GM18517 (cell line): Measurements from ENCODE around the gene OSGEPL1.
"Not testable (repeated sequence)": the region's sequence is repeated elsewhere in the genome, so short reads cannot be mapped to it uniquely, and the experiment has no call there.

Experiments used
- ATAC-seq: cut with Tn5 transposase; IDR thresholded peaks from one replicate; pipeline ENCODE4 v1.9.1; 2021; ENCODE audit warnings: mild to moderate bottlenecking, moderate library complexity; ENCODE audit not compliant: unreplicated experiment

The OSGEPL1 gene

DNA sequence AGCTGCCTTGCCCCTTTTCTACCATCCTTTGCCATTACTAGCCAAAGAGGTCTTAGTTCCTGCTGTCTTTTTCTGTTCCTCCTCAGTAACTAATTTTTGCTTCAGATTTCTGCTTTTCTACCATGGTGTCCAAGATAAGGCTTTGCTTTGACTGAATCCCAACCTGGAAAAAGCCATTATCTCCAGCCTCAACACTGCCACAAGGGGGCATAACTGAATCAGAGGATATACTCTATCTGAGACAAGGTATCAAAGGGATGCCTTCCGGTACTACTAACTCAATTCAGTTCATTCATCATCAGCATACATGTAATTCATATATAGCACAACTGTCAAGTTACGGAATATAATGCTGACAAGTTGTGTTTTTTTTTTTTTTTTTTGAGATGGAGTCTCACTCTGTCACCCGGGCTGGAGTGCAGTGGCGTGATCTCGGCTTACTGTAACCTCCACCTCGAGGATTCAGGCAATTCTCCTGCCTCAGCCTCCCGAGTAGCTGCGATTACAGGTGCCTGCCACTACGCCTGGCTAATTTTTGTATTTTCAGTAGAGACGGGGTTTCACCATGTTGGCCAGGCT is 11.4 kb downstream of the OSGEPL1 start:
- no peak for ATAC-seq

DNA sequence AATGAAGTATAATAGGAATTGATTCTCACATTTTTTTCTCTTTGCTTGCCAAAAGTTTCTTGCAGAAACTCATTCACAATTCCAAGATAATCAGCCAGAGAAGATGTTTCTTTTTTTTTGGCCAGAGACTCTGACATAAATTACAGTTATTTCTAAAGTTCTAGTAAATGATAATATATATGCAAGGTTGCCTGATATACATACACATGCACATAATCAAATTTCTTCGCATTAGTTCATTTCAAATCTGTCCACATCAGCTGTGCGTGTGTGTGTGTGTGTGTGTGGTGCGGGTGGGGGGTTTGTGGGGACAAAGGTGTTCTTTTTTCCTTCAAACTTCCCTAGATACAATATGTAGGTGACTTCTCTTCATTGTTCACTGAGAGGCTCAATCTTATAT is 33.2 kb downstream of the OSGEPL1 start:
- no peak for ATAC-seq

DNA sequence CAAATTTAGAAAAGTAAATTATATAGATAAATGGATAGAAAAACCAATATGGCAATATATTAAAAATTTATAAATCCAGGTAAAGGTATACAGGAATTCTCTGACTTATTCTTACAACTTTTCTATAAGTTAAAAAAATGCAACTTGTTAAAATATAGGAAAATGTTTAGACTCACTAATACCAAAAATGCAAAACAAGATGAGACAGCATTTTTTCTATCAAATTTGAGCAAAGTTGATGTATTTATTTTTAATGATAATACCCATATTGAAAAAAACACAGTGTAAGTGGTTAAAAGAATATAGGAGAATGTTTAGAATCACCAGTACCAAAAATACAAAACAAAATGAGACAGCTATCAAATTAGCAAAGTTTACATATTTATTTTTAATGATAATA is 35.7 kb downstream of the OSGEPL1 start:
- no peak for ATAC-seq

DNA sequence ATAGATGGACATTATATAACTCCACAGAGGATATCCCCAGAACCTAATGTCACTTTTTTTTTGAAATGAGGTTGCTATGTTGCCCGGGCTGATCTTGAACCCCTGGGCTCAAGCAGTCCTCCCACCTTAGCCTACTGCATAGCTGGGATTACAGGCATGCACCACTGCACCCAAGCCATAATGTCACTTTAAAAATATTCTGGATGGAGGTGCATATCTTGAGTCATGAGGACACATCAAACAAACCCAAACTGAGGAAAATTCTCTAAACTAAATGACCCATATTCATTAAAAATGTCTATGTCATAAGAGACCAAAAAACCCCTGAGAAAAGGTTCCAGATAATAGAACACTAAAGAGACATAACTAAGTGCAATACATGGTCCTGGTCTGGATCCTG is 36.3 kb downstream of the OSGEPL1 start:
- no peak for ATAC-seq

DNA sequence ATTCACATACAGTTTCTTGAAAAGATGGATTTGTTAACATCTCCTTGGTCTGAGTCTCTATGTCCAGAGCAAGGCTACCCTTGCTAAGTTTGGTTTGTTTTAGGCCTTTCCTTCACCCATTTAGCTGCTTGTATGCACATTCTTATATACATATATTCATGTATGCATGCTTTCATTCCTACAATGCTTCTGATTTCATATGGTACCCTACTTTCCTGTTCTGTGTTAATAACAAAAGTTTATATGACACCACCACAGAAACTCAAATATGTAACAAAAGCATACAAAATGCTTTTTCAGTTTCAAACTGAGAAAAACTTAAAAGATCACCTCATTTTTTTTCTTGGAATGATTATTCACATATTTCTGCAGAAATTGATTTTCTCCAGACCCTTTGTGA is 39.4 kb downstream of the OSGEPL1 start:
- ATAC-seq: no peak

DNA sequence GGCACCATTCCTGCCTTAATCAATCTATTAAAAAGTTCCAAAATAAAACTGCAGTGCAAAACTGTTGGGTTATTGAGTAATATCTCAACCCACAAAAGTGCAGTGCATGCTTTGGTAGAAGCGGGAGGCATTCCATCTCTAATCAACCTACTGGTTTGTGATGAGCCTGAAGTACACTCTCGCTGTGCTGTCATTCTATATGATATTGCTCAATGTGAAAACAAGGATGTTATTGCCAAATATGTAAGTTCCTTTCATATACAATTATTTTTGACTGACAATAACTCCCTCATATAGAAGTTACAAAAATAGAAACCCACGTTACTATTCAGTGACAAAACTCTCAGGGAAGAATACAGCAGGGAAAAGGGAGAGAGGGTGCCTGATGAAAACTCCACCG is 43.0 kb downstream of the OSGEPL1 start:
- ATAC-seq: no peak

DNA sequence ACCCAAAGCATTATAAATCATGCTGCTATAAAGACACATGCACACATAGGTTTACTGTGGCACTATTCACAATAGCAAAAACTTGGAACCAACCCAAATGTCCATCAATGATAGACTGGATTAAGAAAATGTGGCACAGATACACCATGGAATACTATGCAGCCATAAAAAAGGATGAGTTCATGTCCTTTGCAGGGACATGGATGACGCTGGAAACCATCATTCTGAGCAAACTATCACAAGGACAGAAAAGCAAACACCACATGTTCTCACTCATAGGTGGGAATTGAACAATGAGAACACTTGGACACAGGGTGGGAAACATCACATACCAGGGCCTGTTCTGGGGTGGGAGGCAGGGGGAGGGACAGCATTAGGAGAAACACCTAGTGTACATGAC is 45.0 kb downstream of the OSGEPL1 start:
- not testable (repeated sequence) for ATAC-seq

DNA sequence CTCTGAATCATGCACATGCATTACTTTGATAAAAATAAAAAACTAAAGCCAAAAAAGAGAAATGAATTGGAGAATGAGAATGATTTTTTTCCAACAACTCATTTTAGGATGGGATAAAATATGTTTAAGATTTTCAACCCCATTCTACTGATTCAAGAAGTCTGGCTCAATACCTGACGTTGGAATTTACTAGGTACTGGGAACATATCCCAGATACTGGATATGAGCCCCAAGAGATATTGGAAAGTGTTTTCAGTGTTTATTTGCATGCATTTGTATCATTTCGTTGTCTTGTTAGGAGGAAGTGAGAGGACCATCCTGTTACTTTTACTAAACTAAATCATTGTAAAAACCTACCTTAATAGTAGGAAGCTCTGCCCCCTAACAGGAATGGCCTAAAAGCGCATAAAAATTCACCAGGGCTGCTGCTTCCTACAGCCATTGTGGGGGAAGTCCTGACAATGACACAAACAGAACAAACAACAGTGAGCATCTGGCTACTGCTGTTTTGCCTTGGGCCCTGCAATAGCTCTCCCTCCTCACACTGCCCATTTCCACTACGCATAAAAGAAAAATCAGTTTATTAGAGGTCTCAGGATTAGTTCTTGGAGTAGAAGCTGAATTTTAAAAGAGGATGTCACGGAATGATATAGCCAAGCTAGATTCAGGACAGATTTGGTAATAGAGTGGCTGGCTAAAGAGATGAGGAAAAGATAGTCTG is 52.9 kb downstream of the OSGEPL1 start:
- ATAC-seq: no peak

DNA sequence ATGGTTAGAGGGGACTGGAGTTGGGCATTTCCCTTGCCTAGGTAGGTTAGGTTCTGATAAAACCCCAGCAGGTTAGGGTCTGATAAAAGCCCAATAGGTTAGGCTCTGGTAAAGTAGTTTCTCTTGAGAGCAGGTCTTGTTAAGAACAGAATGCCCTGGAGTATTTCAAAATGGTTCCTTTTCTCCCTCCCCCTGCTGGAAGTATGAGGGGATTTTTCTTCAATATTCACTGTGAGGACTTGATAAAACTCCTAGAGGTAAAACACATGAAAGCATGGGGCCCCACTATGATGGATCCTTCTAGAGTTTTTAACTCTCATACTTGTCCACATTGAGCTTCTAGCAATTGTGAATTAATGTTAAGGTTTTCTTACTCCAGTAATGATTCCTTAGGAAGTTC is 60.5 kb downstream of the OSGEPL1 start:
- no peak for ATAC-seq

DNA sequence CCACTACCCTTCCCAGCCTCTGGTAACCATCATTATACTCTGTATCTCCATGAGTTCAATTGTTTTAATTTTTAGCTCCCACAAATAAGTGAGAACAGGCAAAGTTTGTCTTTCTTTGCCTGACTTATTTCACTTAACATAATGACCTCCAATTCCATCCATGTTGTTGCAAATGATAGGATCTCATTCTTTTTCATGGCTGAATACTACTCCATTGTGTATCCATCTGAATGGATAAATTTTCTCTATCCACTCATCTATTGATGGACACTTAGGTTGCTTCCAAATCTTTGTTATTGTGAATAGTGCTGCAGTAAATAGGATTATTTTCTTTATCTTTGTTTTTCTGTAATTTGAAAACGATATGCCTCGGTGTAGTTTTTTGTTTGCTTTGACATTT is 61.9 kb downstream of the OSGEPL1 start:
- no peak for ATAC-seq

DNA sequence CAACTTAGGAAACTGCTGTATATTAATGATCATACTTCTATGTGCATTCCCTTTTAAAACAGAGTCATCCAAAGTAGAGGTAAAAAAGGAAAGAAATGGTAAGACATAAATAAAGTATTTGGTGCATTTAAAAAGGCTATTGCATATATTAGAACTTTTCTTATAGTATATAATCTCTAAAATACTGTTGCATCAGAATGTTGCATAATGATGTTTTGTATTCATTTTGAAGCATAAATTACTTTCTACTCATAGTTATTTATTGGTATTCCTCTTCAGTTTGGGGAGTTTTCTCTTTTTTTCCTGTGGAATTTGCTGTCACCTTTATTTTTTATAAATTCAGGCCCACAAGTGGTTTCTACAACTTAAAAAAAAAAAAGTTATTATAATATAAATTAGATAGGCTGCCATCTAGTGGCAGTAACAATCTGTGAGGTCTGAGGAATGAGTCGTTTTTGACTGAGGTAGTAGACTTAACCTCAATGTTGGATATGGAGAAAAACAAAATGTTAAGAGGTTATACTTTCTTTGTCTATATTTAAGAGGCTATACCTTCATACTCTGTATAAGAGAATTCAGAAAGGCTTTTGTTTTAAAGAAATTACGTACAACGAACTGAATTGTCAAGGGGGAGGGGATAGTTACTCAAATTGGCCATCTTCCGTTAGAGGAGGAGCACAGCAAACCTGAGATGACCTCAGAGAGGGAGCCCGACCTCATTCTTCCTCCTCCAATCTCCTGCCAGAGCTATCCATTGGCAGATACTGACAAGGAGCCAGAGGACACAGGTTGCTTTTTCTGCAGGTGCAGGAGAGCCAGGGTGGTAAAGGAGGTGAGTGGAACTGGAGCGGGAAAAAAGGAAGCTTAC is 64.3 kb downstream of the OSGEPL1 start:
- no peak for ATAC-seq
